Measurements from ENCODE around the gene PITPNC1.
A peak's percentile ranks its signal among the peaks of the same experiment; 100 is the strongest.
"Not testable (repeated sequence)": the region's sequence is repeated elsewhere in the genome, so short reads cannot be mapped to it uniquely, and the experiment has no call there.

Gene PITPNC1

GRCh38 chr17:67376737-67377487 lies at the start of gene PITPNC1:
TSS of gene PITPNC1 (plus strand) at chr17:67377281.
- peak; percentile 85 for DNase-seq (ENCODE audit: low spot score)

GRCh38 chr17:67328026-67328425 lies 49.1 kb upstream of the PITPNC1 start:
- DNase-seq (ENCODE audit: low spot score): no peak

- not testable (repeated sequence) for DNase-seq (ENCODE audit: low spot score)
Measured at GRCh38 chr17:67331381-67332161, 45.5 kb upstream of the PITPNC1 start.

- not testable (repeated sequence) for DNase-seq (ENCODE audit: low spot score)
Measured at GRCh38 chr17:67332162-67332508, 44.9 kb upstream of the PITPNC1 start.

GRCh38 chr17:67335245-67335835 lies 41.7 kb upstream of the PITPNC1 start:
- DNase-seq (ENCODE audit: low spot score): no peak

GRCh38 chr17:67336859-67337258 lies 40.2 kb upstream of the PITPNC1 start:
- no peak for DNase-seq (ENCODE audit: low spot score)

- DNase-seq (ENCODE audit: low spot score): not testable (repeated sequence)
Measured at GRCh38 chr17:67338353-67338752, 38.7 kb upstream of the PITPNC1 start.

- DNase-seq (ENCODE audit: low spot score): no peak
Measured at GRCh38 chr17:67343237-67343636, 33.8 kb upstream of the PITPNC1 start.

GRCh38 chr17:67347826-67348225 lies 29.3 kb upstream of the PITPNC1 start:
- no peak for DNase-seq (ENCODE audit: low spot score)

- no peak for DNase-seq (ENCODE audit: low spot score)
Measured at GRCh38 chr17:67349420-67349819, 27.7 kb upstream of the PITPNC1 start.

GRCh38 chr17:67353161-67353560 lies 23.9 kb upstream of the PITPNC1 start:
- DNase-seq (ENCODE audit: low spot score): no peak

- DNase-seq (ENCODE audit: low spot score): no peak
Measured at GRCh38 chr17:67353929-67354574, 23.0 kb upstream of the PITPNC1 start.

GRCh38 chr17:67358612-67359011 lies 18.5 kb upstream of the PITPNC1 start:
- no peak for DNase-seq (ENCODE audit: low spot score)

GRCh38 chr17:67359960-67360791 lies 16.9 kb upstream of the PITPNC1 start:
- DNase-seq (ENCODE audit: low spot score): peak; percentile 66

- DNase-seq (ENCODE audit: low spot score): no peak
Measured at GRCh38 chr17:67360880-67361279, 16.2 kb upstream of the PITPNC1 start.

GRCh38 chr17:67362173-67362572 lies 14.9 kb upstream of the PITPNC1 start:
- no peak for DNase-seq (ENCODE audit: low spot score)

- no peak for DNase-seq (ENCODE audit: low spot score)
Measured at GRCh38 chr17:67364847-67365737, 12.0 kb upstream of the PITPNC1 start.

- peak; percentile 89 for DNase-seq (ENCODE audit: low spot score)
Measured at GRCh38 chr17:67365738-67366192, 11.3 kb upstream of the PITPNC1 start.

- peak; percentile 93 for DNase-seq (ENCODE audit: low spot score)
Measured at GRCh38 chr17:67366193-67367157, 10.6 kb upstream of the PITPNC1 start, which contains the start of gene PSMD12. TSS of gene PSMD12 (minus strand) at chr17:67366577. CDS start at chr17:67366519, 58 bp downstream.
